Uterus (tissue), 4 donors: ENCODE data around the gene DIP2B. TPM values are rescaled to one million over a fixed set of nuclear protein-coding genes. Genes with fewer than 3 reads are reported as not detected.
"Not testable (repeated sequence)": the region's sequence is repeated elsewhere in the genome, so short reads cannot be mapped to it uniquely, and the experiment has no call there.

Source experiments
- DNase-seq, 2 donors: peaks; one replicate each; pipeline ENCODE4 v3.0.0-alpha.2; 2019 to 2020
- H3K27ac ChIP-seq, 2 donors: fragments of 200-600 bp; sonication (generic); 1 replicate in 1 of 2; 2 replicates in 1 of 2; pipeline ENCODE4 v1.5.1; 2016 to 2018
- H3K27me3 ChIP-seq, 2 donors: fragments of 200-600 bp; sonication (generic); one replicate each; pipeline ENCODE4 v1.5.1; 2018 to 2019; ENCODE audit warnings: control low read depth in 1 of 2
- H3K36me3 ChIP-seq, 2 donors: fragments of 200-600 bp; sonication (generic); one replicate each; pipeline ENCODE4 v1.5.1; 2019; ENCODE audit warnings: control low read depth in 1 of 2
- H3K4me1 ChIP-seq, 2 donors: fragments of 200-600 bp; sonication (generic); one replicate each; pipeline ENCODE4 v1.5.1; 2018 to 2019; ENCODE audit warnings: control low read depth in 1 of 2
- H3K4me3 ChIP-seq, 2 donors: fragments of 200-600 bp; sonication (generic); 1 replicate in 1 of 2; 2 replicates in 1 of 2; pipeline ENCODE4 v1.5.1; 2018 to 2019; ENCODE audit warnings: mild to moderate bottlenecking in 1 of 2
- H3K9me3 ChIP-seq, 2 donors: fragments of 200-600 bp; sonication (generic); one replicate each; pipeline ENCODE4 v1.5.1; 2019; ENCODE audit warnings: control low read depth in 1 of 2
- CTCF ChIP-seq, 4 experiments: fragments of 200-600 bp in 2 of 4; fragments of 450-650 bp in 2 of 4; sonication (generic) in 2 of 4; IDR thresholded peaks; one replicate each; pipeline ENCODE4 v1.5.1; 2016 to 2019; ENCODE audit warnings: antibody characterized with exemption in 4 of 4, mild to moderate bottlenecking in 2 of 4, moderate library complexity in 1 of 4
- POLR2A ChIP-seq, 2 donors: fragments of 450-650 bp; IDR thresholded peaks; one replicate each; pipeline ENCODE4 v1.6.1; 2016; ENCODE audit warnings: antibody characterized with exemption in 2 of 2, mild to moderate bottlenecking in 1 of 2, moderate library complexity in 1 of 2
- intact Hi-C: fragments of 100-400 bp; cut with DNase I; formaldehyde crosslinking; loops from one replicate; pipeline ENCODE4 v1.15.1; 2023; ENCODE audit warnings: low total_unique reads
- total RNA-seq, 4 donors: library from RNA; depleted of rRNA in 3 of 4; stranded (reverse); fragments of >200 nt in 3 of 4; gene quantifications; one replicate each; pipeline versions ENCODE4 v1.1.0 to v1.2.4, GENCODE V29; 2014 to 2023
- donor health status: DM: yes; HTN: yes; CAD: no.

Gene DIP2B
- total RNA-seq, 4 donors from 2014 or later: 5.6 to 47.0 (median 14.9) TPM

GRCh38 chr12:50765095-50765911 is 260.5 kb downstream of the DIP2B start:
- Histone ChIP-seq H3K9me3 (no peaks in the 10 kb centered on the region), H3K27me3 (no peaks in the 10 kb centered on the region), H3K36me3 (no peaks in the 10 kb centered on the region), H3K27ac (peak overlapping the region; percentile 97 to 98), H3K4me3 (peak overlapping the region; percentile 88 to 92), H3K4me1 (peaks cover 13% of the 10 kb centered on the region in 2 donors)
- no peak for DNase-seq
- intact Hi-C loops: no loop called here
- TF ChIP-seq POLR2A (IDR thresholded peaks at IDR 0.05) (no peak), CTCF (IDR thresholded peaks at IDR 0.05) (peak; percentile 47 to 74 (median 58))

GRCh38 chr12:50768391-50768790 is 263.6 kb downstream of the DIP2B start:
- Histone ChIP-seq H3K4me1 (peaks cover 6 to 13% of the 10 kb centered on the region in 2 donors), H3K27ac (no peak overlapping the region), H3K36me3 (no peaks in the 10 kb centered on the region), H3K9me3 (no peaks in the 10 kb centered on the region), H3K27me3 (no peaks in the 10 kb centered on the region), H3K4me3 (no peak overlapping the region)
- no peak for TF ChIP-seq POLR2A (IDR thresholded peaks at IDR 0.05)
- no peak for TF ChIP-seq CTCF (IDR thresholded peaks at IDR 0.05)
- no peak for DNase-seq
- intact Hi-C loops: no loop called here

GRCh38 chr12:50768813-50769212 is 264.0 kb downstream of the DIP2B start:
- H3K27me3 ChIP-seq, H3K36me3 ChIP-seq, H3K9me3 ChIP-seq, H3K4me3 ChIP-seq, DNase-seq, intact Hi-C loops, H3K27ac ChIP-seq: not testable (repeated sequence)
- H3K4me1 ChIP-seq: peaks cover 6 to 13% of the 10 kb centered on the region in 2 donors

GRCh38 chr12:50771409-50771808 is 266.6 kb downstream of the DIP2B start:
- H3K9me3 ChIP-seq: no peaks in the 10 kb centered on the region
- H3K4me3 ChIP-seq: no peak overlapping the region
- intact Hi-C loops: no loop called here
- no peaks in the 10 kb centered on the region for H3K27me3 ChIP-seq
- H3K36me3 ChIP-seq: no peaks in the 10 kb centered on the region
- no peak overlapping the region for H3K27ac ChIP-seq
- H3K4me1 ChIP-seq: peaks cover 0 to 7% of the 10 kb centered on the region in 2 donors
- TF ChIP-seq CTCF (IDR thresholded peaks at IDR 0.05) (no peak), POLR2A (IDR thresholded peaks at IDR 0.05) (no peak)
- no peak for DNase-seq

- no peaks in the 10 kb centered on the region for H3K27me3 ChIP-seq
- no peak for DNase-seq
- intact Hi-C loops: no loop called here
Observed at GRCh38 chr12:50772470-50772869, 267.7 kb downstream of the DIP2B start.

GRCh38 chr12:50772877-50773276 is 268.1 kb downstream of the DIP2B start:
- H3K36me3 ChIP-seq: no peaks in the 10 kb centered on the region
- H3K4me1 ChIP-seq: no peaks in the 10 kb centered on the region
- H3K9me3 ChIP-seq: no peaks in the 10 kb centered on the region
- TF ChIP-seq POLR2A (IDR thresholded peaks at IDR 0.05) (no peak), CTCF (IDR thresholded peaks at IDR 0.05) (no peak)
- no peak overlapping the region for H3K4me3 ChIP-seq
- no peaks in the 10 kb centered on the region for H3K27me3 ChIP-seq
- intact Hi-C loops: no loop called here
- H3K27ac ChIP-seq: no peak overlapping the region
- DNase-seq: no peak

More at GRCh38 chr12:50772470-50772869, 267.7 kb downstream of the DIP2B start:
- H3K9me3 ChIP-seq: no peaks in the 10 kb centered on the region
- no peak for TF ChIP-seq POLR2A (IDR thresholded peaks at IDR 0.05)
- no peaks in the 10 kb centered on the region for H3K4me1 ChIP-seq
- H3K4me3 ChIP-seq: no peak overlapping the region
- H3K36me3 ChIP-seq: no peaks in the 10 kb centered on the region
- H3K27ac ChIP-seq: no peak overlapping the region
